Stomach (tissue), 9 donors: ENCODE data around the gene HERC4. TPM values are rescaled to one million over a fixed set of nuclear protein-coding genes. Genes with fewer than 3 reads are reported as not detected.
"Not testable (repeated sequence)": the region's sequence is repeated elsewhere in the genome, so short reads cannot be mapped to it uniquely, and the experiment has no call there.

Source experiments
- DNase-seq, 2 donors: peaks; one replicate each; pipeline versions ENCODE4 v3.0.0 to v3.0.0-alpha.2; 2013 to 2019
- H3K27ac ChIP-seq, 5 donors: fragments of 200-600 bp in 4 of 5; sonication (generic) in 4 of 5; one replicate each; pipeline ENCODE4 v1.5.1; 2013 to 2019; ENCODE audit warnings: mild to moderate bottlenecking in 1 of 5, moderate library complexity in 1 of 5
- H3K27me3 ChIP-seq, 3 donors: fragments of 200-600 bp; sonication (generic); one replicate each; pipeline ENCODE4 v1.5.1; 2017 to 2019; ENCODE audit warnings: mixed run types in 1 of 3
- H3K36me3 ChIP-seq, 4 donors: fragments of 200-600 bp; sonication (generic); 1 replicate in 3 of 4; 2 replicates in 1 of 4; pipeline ENCODE4 v1.5.1; 2016 to 2019
- H3K4me1 ChIP-seq, 4 donors: fragments of 200-600 bp; sonication (generic); one replicate each; pipeline ENCODE4 v1.5.1; 2016 to 2019
- H3K4me3 ChIP-seq, 4 donors: fragments of 200-600 bp; sonication (generic) in 3 of 4; one replicate each; pipeline ENCODE4 v1.5.1; 2016 to 2019; ENCODE audit warnings: mild to moderate bottlenecking in 1 of 4
- H3K9me3 ChIP-seq, 4 donors: fragments of 200-600 bp; sonication (generic); one replicate each; pipeline ENCODE4 v1.5.1; 2016 to 2019
- EP300 ChIP-seq: sonication (generic); formaldehyde crosslinking; IDR thresholded peaks from one replicate; pipeline ENCODE4 v1.6.1; 2017; ENCODE audit warnings: antibody characterized with exemption
- POLR2A ChIP-seq, 4 donors: fragments of 450-650 bp; IDR thresholded peaks; one replicate each; pipeline ENCODE4 v1.6.1; 2016; ENCODE audit warnings: antibody characterized with exemption in 4 of 4, control low read depth in 2 of 4, mild to moderate bottlenecking in 1 of 4, moderate library complexity in 1 of 4
- POLR2AphosphoS5 ChIP-seq, 3 donors: sonication (generic); formaldehyde crosslinking; IDR thresholded peaks; one replicate each; pipeline ENCODE4 v1.6.1; 2016; ENCODE audit warnings: antibody characterized with exemption in 3 of 3
- WGBS, 5 donors: extraction: QIAGEN DNeasy Blood & Tissue Kit in 3 of 5; methylation state at CpG; one replicate each; pipeline versions ENCODE4 v1.1.5 to v1.1.7; 2013 to 2018; 5-methylcytosine and 5-hydroxymethylcytosine counted together
- intact Hi-C: fragments of 100-400 bp; cut with DNase I; formaldehyde crosslinking; loops from one replicate; pipeline ENCODE4 v1.15.1; 2023; ENCODE audit warnings: low total_unique reads
- polyA plus RNA-seq, 3 donors: library from polyadenylated mRNA; stranded (reverse); fragments of 200-250 nt; gene quantifications; one replicate each; pipeline ENCODE4 v1.2.3, GENCODE V29; 2013
- total RNA-seq, 5 donors: library from RNA; depleted of rRNA; stranded (reverse); fragments of >200 nt; gene quantifications; one replicate each; pipeline versions ENCODE4 v1.1.0 to v1.2.3, GENCODE V29; 2014 to 2016
- TF ChIP-seq, protein P1 (sequence below), 7 experiments: fragments of 450-650 bp in 4 of 7; fragments of 200-600 bp in 3 of 7; sonication (generic) in 3 of 7; IDR thresholded peaks; one replicate each; pipeline ENCODE4 v1.5.1; 2016 to 2019; ENCODE audit warnings: antibody characterized with exemption in 7 of 7, control low read depth in 2 of 7, mild to moderate bottlenecking in 1 of 7
- donor health status: healthy with polysubstance abuse.
- donor health status: Bipolar disorder and iron deficiency.
- donor health status: healthy.

The HERC4 gene
- total and polyA plus RNA-seq, 8 donors = 5.8 to 116 (median 14.4) TPM

DNA sequence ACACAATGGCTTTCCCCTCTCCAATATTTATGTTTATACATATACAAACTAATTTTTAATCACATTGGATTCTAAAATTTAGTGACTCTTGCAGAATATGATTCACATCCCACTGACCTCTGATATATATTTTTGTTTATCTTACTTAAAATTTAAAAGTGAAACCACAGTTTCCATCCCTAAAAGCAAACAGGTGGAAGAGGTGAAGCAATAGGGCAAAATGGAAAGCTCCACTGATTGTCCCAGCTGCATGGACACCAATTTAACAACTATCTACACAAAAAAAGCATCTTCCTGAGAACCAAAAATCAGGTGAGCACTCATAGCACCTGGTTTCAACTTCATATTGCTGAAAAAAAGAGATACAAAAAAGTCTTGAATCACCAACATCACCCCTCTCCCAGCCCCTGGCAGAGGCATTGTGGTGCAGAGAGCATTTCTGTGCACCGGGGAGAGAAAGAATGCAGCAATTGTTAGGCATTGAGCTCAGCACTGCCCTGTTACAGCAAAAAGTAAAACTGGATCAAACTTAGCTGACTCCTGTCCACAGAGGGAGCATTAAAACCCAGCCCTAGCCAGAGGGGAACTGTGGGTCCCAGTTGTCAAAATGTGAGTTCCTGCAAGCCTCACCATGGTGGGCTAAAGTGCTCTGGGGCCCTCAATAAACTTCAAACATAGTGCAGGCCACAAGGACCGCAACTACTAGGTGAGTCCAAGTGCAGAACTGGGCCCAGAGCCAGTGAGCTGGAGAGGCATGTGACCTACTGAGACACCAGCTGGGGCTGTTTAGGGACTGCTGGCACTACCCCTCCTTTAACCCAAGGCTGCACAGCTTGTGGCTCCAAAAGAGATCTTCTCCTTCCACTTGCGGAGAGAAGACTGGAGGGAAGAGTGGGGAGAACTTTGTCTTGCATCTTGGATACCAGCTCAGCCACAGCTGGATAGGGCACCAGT, 98.5 kb downstream of the HERC4 start:
- H3K4me1 ChIP-seq = peaks cover 12 to 29% (median 22%) of the 10 kb centered on the region in 4 donors
- no peaks in the 10 kb centered on the region for H3K27me3 ChIP-seq
- H3K36me3 ChIP-seq = peaks cover 27 to 82% (median 72%) of the 10 kb centered on the region in 4 donors
- intact Hi-C loops = no loop called here
- DNase-seq = peak; percentile 25 to 81
- TF ChIP-seq POLR2AphosphoS5 (IDR thresholded peaks at IDR 0.05) = no peak
- no peak for TF ChIP-seq POLR2A (IDR thresholded peaks at IDR 0.05)
- H3K9me3 ChIP-seq = peaks cover 0 to 7% (median 3%) of the 10 kb centered on the region in 4 donors
- peak overlapping the region in 3 of 5 donors; percentile 7 to 33 (median 27) for H3K27ac ChIP-seq
- WGBS, 5 donors = 50 to 67% (median 64%) methylated on average over 3 of the region's 3 CpGs
- H3K4me3 ChIP-seq = no peak overlapping the region

DNA sequence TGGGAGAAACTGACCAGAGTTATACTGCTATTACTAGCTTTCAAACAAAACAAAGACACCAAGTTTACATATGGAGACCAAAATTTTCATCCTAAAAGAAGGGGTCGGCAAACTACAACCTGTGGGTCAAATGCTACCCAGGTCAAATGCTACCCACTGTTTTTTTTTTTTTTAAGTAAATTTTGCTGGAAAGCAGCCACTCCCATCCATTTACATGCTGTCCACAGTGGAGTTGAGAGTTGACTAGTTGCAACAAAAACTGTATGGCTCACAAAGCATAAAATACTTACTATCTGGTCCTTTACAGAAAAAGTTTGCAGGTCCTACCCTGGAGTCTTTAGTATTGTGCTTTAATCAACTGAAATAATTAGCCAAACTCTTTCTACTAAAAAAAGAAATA, 99.2 kb downstream of the HERC4 start:
- DNase-seq = no peak
- H3K9me3 ChIP-seq = peaks cover 0 to 11% (median 9%) of the 10 kb centered on the region in 4 donors
- no peak overlapping the region for H3K27ac ChIP-seq
- peaks cover 12 to 29% (median 22%) of the 10 kb centered on the region in 4 donors for H3K4me1 ChIP-seq
- intact Hi-C loops = no loop called here
- peaks cover 27 to 79% (median 72%) of the 10 kb centered on the region in 4 donors for H3K36me3 ChIP-seq
- H3K4me3 ChIP-seq = no peak overlapping the region
- H3K27me3 ChIP-seq = no peaks in the 10 kb centered on the region
- TF ChIP-seq EP300 (no peak), POLR2AphosphoS5 (IDR thresholded peaks at IDR 0.05) (no peak), POLR2A (IDR thresholded peaks at IDR 0.05) (no peak)
- TF ChIP-seq, protein P1, sequence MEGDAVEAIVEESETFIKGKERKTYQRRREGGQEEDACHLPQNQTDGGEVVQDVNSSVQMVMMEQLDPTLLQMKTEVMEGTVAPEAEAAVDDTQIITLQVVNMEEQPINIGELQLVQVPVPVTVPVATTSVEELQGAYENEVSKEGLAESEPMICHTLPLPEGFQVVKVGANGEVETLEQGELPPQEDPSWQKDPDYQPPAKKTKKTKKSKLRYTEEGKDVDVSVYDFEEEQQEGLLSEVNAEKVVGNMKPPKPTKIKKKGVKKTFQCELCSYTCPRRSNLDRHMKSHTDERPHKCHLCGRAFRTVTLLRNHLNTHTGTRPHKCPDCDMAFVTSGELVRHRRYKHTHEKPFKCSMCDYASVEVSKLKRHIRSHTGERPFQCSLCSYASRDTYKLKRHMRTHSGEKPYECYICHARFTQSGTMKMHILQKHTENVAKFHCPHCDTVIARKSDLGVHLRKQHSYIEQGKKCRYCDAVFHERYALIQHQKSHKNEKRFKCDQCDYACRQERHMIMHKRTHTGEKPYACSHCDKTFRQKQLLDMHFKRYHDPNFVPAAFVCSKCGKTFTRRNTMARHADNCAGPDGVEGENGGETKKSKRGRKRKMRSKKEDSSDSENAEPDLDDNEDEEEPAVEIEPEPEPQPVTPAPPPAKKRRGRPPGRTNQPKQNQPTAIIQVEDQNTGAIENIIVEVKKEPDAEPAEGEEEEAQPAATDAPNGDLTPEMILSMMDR (IDR thresholded peaks at IDR 0.05) = no peak
- 41 to 70% (median 47%) methylated on average over 1 of the region's 1 CpG for WGBS, 5 donors

DNA sequence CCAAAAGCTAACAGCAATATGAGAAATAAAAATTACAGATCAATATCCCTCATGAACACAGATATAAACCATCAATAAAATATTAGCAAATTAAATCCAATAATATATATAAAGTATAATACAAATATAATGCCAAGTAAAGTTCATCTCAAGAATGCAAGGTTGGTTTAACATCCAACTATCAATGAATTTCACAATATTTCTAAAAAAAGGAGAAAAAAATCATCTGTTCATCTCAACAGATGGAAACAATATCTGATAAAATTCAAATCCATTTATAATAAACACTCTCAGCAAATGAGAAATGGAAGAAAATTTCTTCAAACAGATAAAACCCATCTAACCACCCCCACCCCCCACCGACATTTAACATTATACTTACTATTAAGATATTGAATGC, 103.8 kb downstream of the HERC4 start:
- TF ChIP-seq POLR2AphosphoS5 (IDR thresholded peaks at IDR 0.05) (no peak), EP300 (no peak)
- TF ChIP-seq, protein P1 (IDR thresholded peaks at IDR 0.05) = no peak
- H3K4me1 ChIP-seq = peaks cover under 1 to 9% (median 7%) of the 10 kb centered on the region in 4 donors
- peaks cover 9 to 56% (median 50%) of the 10 kb centered on the region in 4 donors for H3K36me3 ChIP-seq
- H3K4me3 ChIP-seq = no peak overlapping the region
- 93 to 100% (median 98%) methylated on average over 1 of the region's 1 CpG for WGBS, 5 donors
- H3K27ac ChIP-seq = no peak overlapping the region
- peaks cover 0 to 11% (median 9%) of the 10 kb centered on the region in 4 donors for H3K9me3 ChIP-seq
- no peak for DNase-seq
- intact Hi-C loops = no loop called here
- no peaks in the 10 kb centered on the region for H3K27me3 ChIP-seq

DNA sequence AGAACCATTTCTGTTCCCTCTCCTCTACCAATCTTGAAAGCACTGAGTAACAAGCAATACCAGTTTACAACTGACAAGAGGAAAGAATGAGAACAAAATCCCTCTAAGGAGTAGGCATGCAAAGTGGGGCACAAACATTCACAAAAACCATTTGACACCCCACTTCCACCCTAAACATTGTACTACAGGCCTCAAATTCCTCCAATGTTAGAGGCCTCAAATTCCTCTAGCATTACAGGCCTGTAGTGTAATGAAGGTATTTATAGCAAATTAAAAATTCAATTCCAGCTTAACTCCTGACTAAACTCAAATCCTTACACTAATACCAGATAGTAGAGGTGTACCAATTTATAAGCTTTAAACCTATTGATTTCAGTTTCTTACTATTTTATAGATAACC, 105.2 kb downstream of the HERC4 start:
- peaks cover 20 to 63% (median 60%) of the 10 kb centered on the region in 4 donors for H3K36me3 ChIP-seq
- intact Hi-C loops = no loop called here
- no peak for TF ChIP-seq POLR2A (IDR thresholded peaks at IDR 0.05)
- TF ChIP-seq, protein P1 (IDR thresholded peaks at IDR 0.05) = no peak
- no peak for TF ChIP-seq EP300
- TF ChIP-seq POLR2AphosphoS5 (IDR thresholded peaks at IDR 0.05) = no peak
- H3K9me3 ChIP-seq = peaks cover 0 to 11% (median 9%) of the 10 kb centered on the region in 4 donors
- no peak overlapping the region for H3K4me3 ChIP-seq
- no peak for DNase-seq
- no peaks in the 10 kb centered on the region for H3K4me1 ChIP-seq
- no peaks in the 10 kb centered on the region for H3K27me3 ChIP-seq
- H3K27ac ChIP-seq = no peak overlapping the region

DNA sequence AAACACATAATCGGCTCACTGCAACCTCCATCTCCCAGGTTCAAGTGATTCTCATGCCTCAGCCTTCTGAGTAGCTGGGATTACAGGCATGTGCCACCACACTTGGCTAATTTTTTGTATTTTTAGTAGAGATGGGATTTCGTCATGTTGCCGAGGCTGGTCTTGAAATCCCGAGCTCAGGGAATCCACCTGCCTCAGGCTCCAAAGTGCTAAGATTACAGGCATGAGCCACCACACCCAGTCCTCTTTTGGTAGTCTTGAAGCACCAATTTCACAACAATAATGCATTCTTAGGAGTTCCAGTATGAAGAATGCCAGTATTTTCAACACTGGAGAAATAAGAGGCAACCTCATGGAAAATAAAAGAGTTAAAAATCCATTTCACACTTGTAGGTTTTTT, 109.0 kb downstream of the HERC4 start:
- H3K4me1 ChIP-seq, DNase-seq, H3K27me3 ChIP-seq, H3K27ac ChIP-seq, H3K4me3 ChIP-seq, intact Hi-C loops, H3K9me3 ChIP-seq: not testable (repeated sequence)
- WGBS, 5 donors = 79 to 99% (median 98%) methylated on average over 4 of the region's 4 CpGs
- peaks cover 11 to 49% (median 39%) of the 10 kb centered on the region in 4 donors for H3K36me3 ChIP-seq
